Neural progenitor cell (in vitro differentiated cells): Measurements from ENCODE around the gene UGT1A10. TPM values are rescaled to one million over a fixed set of nuclear protein-coding genes. Genes with fewer than 3 reads are reported as not detected.

Experiments
- DNase-seq: peaks from one replicate; pipeline ENCODE4 v3.0.0-alpha.2; 2016; ENCODE audit warnings: low spot score
- H2AFZ ChIP-seq: fragments of 200-600 bp; sonication (generic); replicated peaks from 2 replicates; pipeline ENCODE4 v1.6.1; 2016; ENCODE audit warnings: antibody characterized with exemption
- H3F3A ChIP-seq: fragments of 200-600 bp; sonication (generic); 2 replicates; pipeline ENCODE4 v1.6.1; 2016; ENCODE audit warnings: antibody characterized with exemption, low read depth
- H3K27ac ChIP-seq: fragments of 200-600 bp; sonication (generic); 2 replicates; pipeline ENCODE4 v1.5.1; 2016; ENCODE audit warnings: mild to moderate bottlenecking
- H3K27me3 ChIP-seq: fragments of 200-600 bp; sonication (generic); 2 replicates; pipeline ENCODE4 v1.6.1; 2016; ENCODE audit warnings: mild to moderate bottlenecking, moderate library complexity
- H3K36me3 ChIP-seq: fragments of 200-600 bp; sonication (generic); 2 replicates; pipeline ENCODE4 v1.5.1; 2016
- H3K4me1 ChIP-seq: fragments of 200-600 bp; sonication (generic); 2 replicates; pipeline ENCODE4 v1.6.1; 2016; ENCODE audit warnings: mixed run types
- H3K4me2 ChIP-seq: fragments of 200-600 bp; sonication (generic); 2 replicates; pipeline ENCODE4 v1.6.1; 2016
- H3K4me3 ChIP-seq: fragments of 200-600 bp; sonication (generic); 2 replicates; pipeline ENCODE4 v1.5.1; 2016
- H3K79me2 ChIP-seq: fragments of 200-600 bp; sonication (generic); 2 replicates; pipeline ENCODE4 v1.6.1; 2016; ENCODE audit warnings: low read depth
- H3K9ac ChIP-seq: fragments of 200-600 bp; sonication (generic); 2 replicates; pipeline ENCODE4 v1.6.1; 2016
- H3K9me3 ChIP-seq: fragments of 200-600 bp; sonication (generic); 2 replicates; pipeline ENCODE4 v1.5.1; 2016; ENCODE audit warnings: low read depth
- H4K20me1 ChIP-seq: fragments of 200-600 bp; sonication (generic); 2 replicates; pipeline ENCODE4 v1.6.1; 2016; ENCODE audit warnings: low read depth
- H3K27ac Mint-ChIP-seq: 3 replicates; pipeline ENCODE4 v1.8.0; 2021; ENCODE audit warnings: mixed read lengths
- H3K27me3 Mint-ChIP-seq: 2 replicates; pipeline ENCODE4 v1.8.0; 2022; ENCODE audit warnings: low read depth, mild to moderate bottlenecking, inconsistent platforms, moderate library complexity, mixed read lengths; ENCODE audit not compliant: insufficient read depth
- H3K36me3 Mint-ChIP-seq: 3 replicates; pipeline ENCODE4 v1.8.0; 2021; ENCODE audit warnings: mixed read lengths
- H3K4me1 Mint-ChIP-seq: 3 replicates; pipeline ENCODE4 v1.8.0; 2021; ENCODE audit warnings: mixed read lengths
- H3K4me3 Mint-ChIP-seq: 3 replicates; pipeline ENCODE4 v1.8.0; 2021; ENCODE audit warnings: mild to moderate bottlenecking, moderate library complexity, mixed read lengths
- H3K9me3 Mint-ChIP-seq: 3 replicates; pipeline ENCODE4 v1.8.0; 2020; ENCODE audit warnings: mixed read lengths
- EZH2 ChIP-seq: fragments of 200-600 bp; sonication (generic); IDR thresholded peaks from 2 replicates; pipeline ENCODE4 v1.6.1; 2017; ENCODE audit warnings: antibody characterized with exemption, mild to moderate bottlenecking, moderate library complexity
- EZH2phosphoT487 ChIP-seq: fragments of 200-600 bp; sonication (generic); IDR thresholded peaks from 2 replicates; pipeline ENCODE4 v1.6.1; 2017; ENCODE audit warnings: antibody characterized with exemption
- total RNA-seq: library from RNA; depleted of rRNA; stranded (reverse); fragments of >200 nt; gene quantifications from 2 replicates; pipeline ENCODE4 v1.2.3, GENCODE V29; 2015; ENCODE audit warnings: low replicate concordance
- TF ChIP-seq, protein P1 (sequence below): fragments of 200-600 bp; sonication (generic); IDR thresholded peaks from 2 replicates; pipeline ENCODE4 v1.5.1; 2017; ENCODE audit warnings: antibody characterized with exemption, mild to moderate bottlenecking

The UGT1A10 gene
- total RNA-seq, 1 donor from 2014 or later: not detected

DNA sequence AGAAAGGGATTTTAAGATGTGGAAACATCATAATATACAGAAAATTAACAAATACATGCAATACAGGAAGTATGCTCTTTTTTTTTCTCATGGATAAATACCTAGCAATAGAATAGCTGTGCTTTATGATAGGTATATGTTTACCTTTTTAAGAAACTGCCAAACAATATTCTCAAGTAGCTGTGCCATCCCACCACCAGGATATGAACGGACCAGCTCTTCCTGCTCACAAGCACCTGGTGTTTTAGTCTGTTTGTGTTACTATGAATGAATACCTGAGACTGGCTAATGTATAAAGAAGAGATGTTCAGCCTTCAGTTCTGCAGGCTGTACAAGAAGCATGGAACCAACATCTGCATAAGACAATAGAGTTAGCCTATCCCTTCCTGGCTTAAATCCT, 38.7 kb upstream of the UGT1A10 start:
- H3K4me2 ChIP-seq: no peak overlapping the region
- Mint-ChIP-seq H3K36me3 (no peaks in the 10 kb centered on the region), H3K27ac (no peak overlapping the region), H3K4me3 (no peak overlapping the region), H3K27me3 (no peaks in the 10 kb centered on the region), H3K9me3 (peaks cover 12% of the 10 kb centered on the region), H3K4me1 (no peaks in the 10 kb centered on the region)
- H3K79me2 ChIP-seq: no peaks in the 10 kb centered on the region
- no peak overlapping the region for H2AFZ ChIP-seq
- H3K4me1 ChIP-seq: no peaks in the 10 kb centered on the region
- no peak overlapping the region for H3K4me3 ChIP-seq
- no peak overlapping the region for H3K9ac ChIP-seq
- H3K27me3 ChIP-seq: no peaks in the 10 kb centered on the region
- H3K27ac ChIP-seq: no peak overlapping the region
- no peaks in the 10 kb centered on the region for H3F3A ChIP-seq
- H3K9me3 ChIP-seq: no peaks in the 10 kb centered on the region
- TF ChIP-seq EZH2phosphoT487 (no peak), EZH2 (no peak)
- TF ChIP-seq, protein P1, sequence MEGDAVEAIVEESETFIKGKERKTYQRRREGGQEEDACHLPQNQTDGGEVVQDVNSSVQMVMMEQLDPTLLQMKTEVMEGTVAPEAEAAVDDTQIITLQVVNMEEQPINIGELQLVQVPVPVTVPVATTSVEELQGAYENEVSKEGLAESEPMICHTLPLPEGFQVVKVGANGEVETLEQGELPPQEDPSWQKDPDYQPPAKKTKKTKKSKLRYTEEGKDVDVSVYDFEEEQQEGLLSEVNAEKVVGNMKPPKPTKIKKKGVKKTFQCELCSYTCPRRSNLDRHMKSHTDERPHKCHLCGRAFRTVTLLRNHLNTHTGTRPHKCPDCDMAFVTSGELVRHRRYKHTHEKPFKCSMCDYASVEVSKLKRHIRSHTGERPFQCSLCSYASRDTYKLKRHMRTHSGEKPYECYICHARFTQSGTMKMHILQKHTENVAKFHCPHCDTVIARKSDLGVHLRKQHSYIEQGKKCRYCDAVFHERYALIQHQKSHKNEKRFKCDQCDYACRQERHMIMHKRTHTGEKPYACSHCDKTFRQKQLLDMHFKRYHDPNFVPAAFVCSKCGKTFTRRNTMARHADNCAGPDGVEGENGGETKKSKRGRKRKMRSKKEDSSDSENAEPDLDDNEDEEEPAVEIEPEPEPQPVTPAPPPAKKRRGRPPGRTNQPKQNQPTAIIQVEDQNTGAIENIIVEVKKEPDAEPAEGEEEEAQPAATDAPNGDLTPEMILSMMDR: no peak
- H3K36me3 ChIP-seq: no peaks in the 10 kb centered on the region
- H4K20me1 ChIP-seq: no peaks in the 10 kb centered on the region
- DNase-seq: no peak

GRCh38 chr2:233598952-233599351, 37.3 kb upstream of the UGT1A10 start:
- Histone ChIP-seq H3K36me3 (no peaks in the 10 kb centered on the region), H3K4me2 (no peak overlapping the region), H3F3A (no peaks in the 10 kb centered on the region), H3K9me3 (no peaks in the 10 kb centered on the region), H3K4me3 (no peak overlapping the region), H3K9ac (no peak overlapping the region), H3K4me1 (no peaks in the 10 kb centered on the region), H2AFZ (no peak overlapping the region), H4K20me1 (no peaks in the 10 kb centered on the region), H3K27ac (no peak overlapping the region), H3K79me2 (no peaks in the 10 kb centered on the region), H3K27me3 (no peaks in the 10 kb centered on the region)
- Mint-ChIP-seq H3K4me1 (no peaks in the 10 kb centered on the region), H3K9me3 (peaks cover 14% of the 10 kb centered on the region), H3K36me3 (no peaks in the 10 kb centered on the region), H3K27me3 (no peaks in the 10 kb centered on the region), H3K27ac (no peak overlapping the region), H3K4me3 (no peak overlapping the region)
- DNase-seq: no peak
- TF ChIP-seq, protein P1: no peak
- TF ChIP-seq EZH2 (no peak), EZH2phosphoT487 (no peak)

- no peak for DNase-seq
- no peak overlapping the region for H3K9ac ChIP-seq
- no peaks in the 10 kb centered on the region for H3K27me3 ChIP-seq
- no peak overlapping the region for H3K27ac ChIP-seq
- H2AFZ ChIP-seq: no peak overlapping the region
- no peaks in the 10 kb centered on the region for H4K20me1 ChIP-seq
- H3K36me3 ChIP-seq: no peaks in the 10 kb centered on the region
- no peaks in the 10 kb centered on the region for H3K79me2 ChIP-seq
- H3K9me3 ChIP-seq: no peaks in the 10 kb centered on the region
- Mint-ChIP-seq H3K27ac (no peak overlapping the region), H3K4me3 (no peak overlapping the region), H3K4me1 (no peaks in the 10 kb centered on the region), H3K27me3 (no peaks in the 10 kb centered on the region), H3K36me3 (no peaks in the 10 kb centered on the region), H3K9me3 (peaks cover 14% of the 10 kb centered on the region)
- H3K4me2 ChIP-seq: no peak overlapping the region
- no peak for TF ChIP-seq EZH2
- TF ChIP-seq EZH2phosphoT487: no peak
- TF ChIP-seq, protein P1: no peak
- H3K4me1 ChIP-seq: no peaks in the 10 kb centered on the region
- no peaks in the 10 kb centered on the region for H3F3A ChIP-seq
- no peak overlapping the region for H3K4me3 ChIP-seq
Measured at GRCh38 chr2:233600386-233600785, 35.9 kb upstream of the UGT1A10 start.
